Stimulated activated memory B cell treated with anti-CD40 and anti-IgM and Interleukin-4, amounts not matched to agents 10 μg/mL and 1 μg/mL and 100 μg/mL, for 72 hours (primary cell): ENCODE results near the gene RMND1.

Source experiments
- ATAC-seq: fragments of 150-1000 bp; cut with Tn5 transposase; 2 replicates; pipeline ENCODE4 v1.10.0; 2021
- H3K27ac Mint-ChIP-seq: one replicate; pipeline ENCODE4 v1.8.0; 2022; ENCODE audit warnings: mild to moderate bottlenecking, mixed read lengths
- H3K27me3 Mint-ChIP-seq: one replicate; pipeline ENCODE4 v1.8.0; 2022; ENCODE audit warnings: mixed read lengths
- H3K36me3 Mint-ChIP-seq: one replicate; pipeline ENCODE4 v1.8.0; 2022; ENCODE audit warnings: mixed read lengths
- H3K4me1 Mint-ChIP-seq: one replicate; pipeline ENCODE4 v1.8.0; 2022; ENCODE audit warnings: mixed read lengths
- H3K4me3 Mint-ChIP-seq: one replicate; pipeline ENCODE4 v1.8.0; 2022; ENCODE audit warnings: mild to moderate bottlenecking, moderate library complexity, mixed read lengths
- H3K9me3 Mint-ChIP-seq: one replicate; pipeline ENCODE4 v1.8.0; 2022; ENCODE audit warnings: mixed read lengths

The RMND1 gene

GRCh38 chr6:151413372-151414145 is 38.4 kb downstream of the RMND1 start:
- Mint-ChIP-seq H3K27me3 (no peaks in the 10 kb centered on the region), H3K4me1 (peaks cover 18% of the 10 kb centered on the region), H3K27ac (no peak overlapping the region), H3K4me3 (no peak overlapping the region), H3K9me3 (peaks cover 6% of the 10 kb centered on the region), H3K36me3 (peaks cover 68% of the 10 kb centered on the region)
- ATAC-seq, result no peak

- H3K36me3 Mint-ChIP-seq, result peaks cover 71% of the 10 kb centered on the region
- peak; percentile 66 for ATAC-seq
- H3K27me3 Mint-ChIP-seq, result no peaks in the 10 kb centered on the region
- H3K4me1 Mint-ChIP-seq, result peaks cover 21% of the 10 kb centered on the region
- peaks cover 6% of the 10 kb centered on the region for H3K9me3 Mint-ChIP-seq
- no peak overlapping the region for H3K4me3 Mint-ChIP-seq
- no peak overlapping the region for H3K27ac Mint-ChIP-seq
These were observed 39.0 kb downstream of the RMND1 start for GRCh38 chr6:151412909-151413308.

- Mint-ChIP-seq H3K27me3 (no peaks in the 10 kb centered on the region), H3K4me1 (peaks cover 30% of the 10 kb centered on the region), H3K36me3 (peaks cover 65% of the 10 kb centered on the region), H3K27ac (peak overlapping the region; percentile 68), H3K4me3 (peak overlapping the region; percentile 37), H3K9me3 (peaks cover 3% of the 10 kb centered on the region)
- no peak for ATAC-seq
These were observed 42.2 kb downstream of the RMND1 start for GRCh38 chr6:151409679-151410078.

GRCh38 chr6:151409260-151409659 is 42.7 kb downstream of the RMND1 start:
- Mint-ChIP-seq H3K36me3 (peaks cover 61% of the 10 kb centered on the region), H3K4me3 (peak overlapping the region; percentile 37), H3K4me1 (peaks cover 30% of the 10 kb centered on the region), H3K9me3 (peaks cover 3% of the 10 kb centered on the region), H3K27me3 (no peaks in the 10 kb centered on the region), H3K27ac (peak overlapping the region; percentile 68)
- peak; percentile 82 for ATAC-seq

- no peaks in the 10 kb centered on the region for H3K27me3 Mint-ChIP-seq
- no peak for ATAC-seq
- H3K9me3 Mint-ChIP-seq, result peaks cover 3% of the 10 kb centered on the region
- peaks cover 30% of the 10 kb centered on the region for H3K4me1 Mint-ChIP-seq
- peak overlapping the region; percentile 68 for H3K27ac Mint-ChIP-seq
- peaks cover 58% of the 10 kb centered on the region for H3K36me3 Mint-ChIP-seq
- H3K4me3 Mint-ChIP-seq, result peak overlapping the region; percentile 25
These were observed 43.1 kb downstream of the RMND1 start for GRCh38 chr6:151408858-151409257.

GRCh38 chr6:151403919-151404308 is 48.0 kb downstream of the RMND1 start:
- H3K4me1 Mint-ChIP-seq, result peaks cover 30% of the 10 kb centered on the region

GRCh38 chr6:151402228-151402627 is 49.7 kb downstream of the RMND1 start:
- ATAC-seq, result no peak
- H3K4me3 Mint-ChIP-seq, result no peak overlapping the region
- H3K9me3 Mint-ChIP-seq, result no peaks in the 10 kb centered on the region
- peaks cover 29% of the 10 kb centered on the region for H3K36me3 Mint-ChIP-seq
- H3K4me1 Mint-ChIP-seq, result peaks cover 30% of the 10 kb centered on the region
- H3K27me3 Mint-ChIP-seq, result no peaks in the 10 kb centered on the region
- no peak overlapping the region for H3K27ac Mint-ChIP-seq

More at GRCh38 chr6:151403919-151404308, 48.0 kb downstream of the RMND1 start:
- no peaks in the 10 kb centered on the region for H3K9me3 Mint-ChIP-seq
- no peak overlapping the region for H3K4me3 Mint-ChIP-seq
- peaks cover 39% of the 10 kb centered on the region for H3K36me3 Mint-ChIP-seq
- no peak overlapping the region for H3K27ac Mint-ChIP-seq
- no peak for ATAC-seq
- no peaks in the 10 kb centered on the region for H3K27me3 Mint-ChIP-seq

- H3K36me3 Mint-ChIP-seq, result peaks cover 22% of the 10 kb centered on the region
- no peaks in the 10 kb centered on the region for H3K27me3 Mint-ChIP-seq
- no peak for ATAC-seq
- no peak overlapping the region for H3K4me3 Mint-ChIP-seq
- no peak overlapping the region for H3K27ac Mint-ChIP-seq
- peaks cover 41% of the 10 kb centered on the region for H3K4me1 Mint-ChIP-seq
- H3K9me3 Mint-ChIP-seq, result no peaks in the 10 kb centered on the region
These were observed 51.5 kb downstream of the RMND1 start for GRCh38 chr6:151400473-151400872.

GRCh38 chr6:151399679-151400078 is 52.2 kb downstream of the RMND1 start:
- H3K27me3 Mint-ChIP-seq, result no peaks in the 10 kb centered on the region
- H3K36me3 Mint-ChIP-seq, result peaks cover 22% of the 10 kb centered on the region
- no peak overlapping the region for H3K27ac Mint-ChIP-seq
- H3K9me3 Mint-ChIP-seq, result no peaks in the 10 kb centered on the region
- H3K4me1 Mint-ChIP-seq, result peaks cover 46% of the 10 kb centered on the region
- no peak overlapping the region for H3K4me3 Mint-ChIP-seq
- no peak for ATAC-seq

GRCh38 chr6:151393410-151393809 is 58.5 kb downstream of the RMND1 start:
- no peak for ATAC-seq
- no peaks in the 10 kb centered on the region for H3K27me3 Mint-ChIP-seq
- H3K27ac Mint-ChIP-seq, result peak overlapping the region; percentile 94
- H3K9me3 Mint-ChIP-seq, result no peaks in the 10 kb centered on the region
- H3K4me3 Mint-ChIP-seq, result peak overlapping the region; percentile 32
- H3K36me3 Mint-ChIP-seq, result peaks cover 26% of the 10 kb centered on the region
- H3K4me1 Mint-ChIP-seq, result peaks cover 60% of the 10 kb centered on the region

- Mint-ChIP-seq H3K4me1 (peaks cover 50% of the 10 kb centered on the region), H3K4me3 (peak overlapping the region; percentile 95), H3K36me3 (peaks cover 26% of the 10 kb centered on the region)
These were observed 59.5 kb downstream of the RMND1 start for GRCh38 chr6:151392427-151392826.

GRCh38 chr6:151391471-151392413 is 60.2 kb downstream of the RMND1 start, which contains the start of gene ZBTB2:
TSS of gene ZBTB2 (minus strand) at chr6:151391559. CDS start at chr6:151373637, 17,922 bp downstream.
- H3K9me3 Mint-ChIP-seq, result no peaks in the 10 kb centered on the region
- H3K36me3 Mint-ChIP-seq, result peaks cover 26% of the 10 kb centered on the region
- H3K4me3 Mint-ChIP-seq, result peak within 1 kb of the TSS; percentile 95
- H3K27me3 Mint-ChIP-seq, result no peaks in the 10 kb centered on the region
- peak; percentile 0 for ATAC-seq
- peak within 1 kb of the TSS; percentile 94 for H3K27ac Mint-ChIP-seq
- peaks cover 44% of the 10 kb centered on the region for H3K4me1 Mint-ChIP-seq

More at GRCh38 chr6:151392427-151392826, 59.5 kb downstream of the RMND1 start:
- Mint-ChIP-seq H3K27me3 (no peaks in the 10 kb centered on the region), H3K27ac (peak overlapping the region; percentile 94), H3K9me3 (no peaks in the 10 kb centered on the region)
- ATAC-seq, result no peak

GRCh38 chr6:151390851-151391470 is 61.0 kb downstream of the RMND1 start:
- ATAC-seq, result peak; percentile 28
- peak overlapping the region; percentile 95 for H3K4me3 Mint-ChIP-seq
- peaks cover 21% of the 10 kb centered on the region for H3K36me3 Mint-ChIP-seq
- no peaks in the 10 kb centered on the region for H3K9me3 Mint-ChIP-seq
- H3K27me3 Mint-ChIP-seq, result no peaks in the 10 kb centered on the region
- H3K4me1 Mint-ChIP-seq, result peaks cover 37% of the 10 kb centered on the region
- peak overlapping the region; percentile 94 for H3K27ac Mint-ChIP-seq

GRCh38 chr6:151390276-151390850 is 61.6 kb downstream of the RMND1 start:
- Mint-ChIP-seq H3K27me3 (no peaks in the 10 kb centered on the region), H3K27ac (peak overlapping the region; percentile 94), H3K9me3 (no peaks in the 10 kb centered on the region), H3K4me3 (peak overlapping the region; percentile 63), H3K36me3 (peaks cover 21% of the 10 kb centered on the region), H3K4me1 (peaks cover 36% of the 10 kb centered on the region)
- peak; percentile 93 for ATAC-seq
